GM12878 (cell line): ENCODE data around the gene YWHAH. TPM values are rescaled to one million over a fixed set of nuclear protein-coding genes. Genes with fewer than 3 reads are reported as not detected.

Source experiments
- BHLHE40 ChIP-seq, 2 experiments: fragments of 450-650 bp in 1 of 2; IDR thresholded peaks; 2 replicates each; pipeline ENCODE4 v1.6.1; 2011 to 2017; ENCODE audit warnings: low read depth in 2 of 2, borderline replicate concordance in 1 of 2, improper control_type of control experiment in 1 of 2, low read length in 1 of 2, mild to moderate bottlenecking in 1 of 2
- CHD2 ChIP-seq: IDR thresholded peaks from 2 replicates; pipeline ENCODE4 v1.6.1; 2011; ENCODE audit warnings: low read depth, low read length, improper control_type of control experiment, borderline replicate concordance
- CUX1 ChIP-seq: IDR thresholded peaks from 2 replicates; pipeline ENCODE4 v1.6.1; 2012; ENCODE audit warnings: improper control_type of control experiment, low read depth, low read length; ENCODE audit not compliant: insufficient replicate concordance
- DPF2 ChIP-seq: fragments of 450-650 bp; IDR thresholded peaks from 2 replicates; pipeline ENCODE4 v1.6.1; 2017; ENCODE audit warnings: mild to moderate bottlenecking
- EGR1 ChIP-seq, 2 experiments: IDR thresholded peaks; 1 replicate in 1 of 2; 2 replicates in 1 of 2; pipeline ENCODE4 v1.6.1; 2011 to 2012; ENCODE audit warnings: low read depth in 2 of 2, low read length in 2 of 2, borderline replicate concordance in 1 of 2, mild to moderate bottlenecking in 1 of 2, moderate library complexity in 1 of 2
- IKZF1 ChIP-seq: fragments of 450-650 bp; conservative IDR thresholded peaks from 2 replicates; pipeline ENCODE4 v1.6.1; 2017; ENCODE audit warnings: antibody characterized with exemption, mild to moderate bottlenecking
- MEF2B ChIP-seq: fragments of 450-650 bp; IDR thresholded peaks from 2 replicates; pipeline ENCODE4 v1.6.1; 2018; ENCODE audit warnings: mild to moderate bottlenecking, moderate library complexity; ENCODE audit not compliant: partially characterized antibody, poor library complexity, severe bottlenecking
- PAX5 ChIP-seq: IDR thresholded peaks from 2 replicates; pipeline ENCODE4 v1.6.1; 2011; ENCODE audit warnings: low read depth, low read length, borderline replicate concordance
- SMARCA5 ChIP-seq: fragments of 450-650 bp; IDR thresholded peaks from 2 replicates; pipeline ENCODE4 v1.6.1; 2017; ENCODE audit warnings: mild to moderate bottlenecking
- SREBF1 ChIP-seq: IDR thresholded peaks from 2 replicates; pipeline ENCODE4 v1.6.1; 2012; ENCODE audit warnings: mild to moderate bottlenecking, low read length
- TAF1 ChIP-seq: IDR thresholded peaks from 2 replicates; pipeline ENCODE4 v1.6.1; 2011; ENCODE audit warnings: mild to moderate bottlenecking, low read depth, low read length, borderline replicate concordance
- ZNF217 ChIP-seq: fragments of 450-650 bp; IDR thresholded peaks from 2 replicates; pipeline ENCODE4 v1.6.1; 2017; ENCODE audit warnings: antibody characterized with exemption, mild to moderate bottlenecking
- ZNF274 ChIP-seq: IDR thresholded peaks from one replicate; pipeline ENCODE4 v1.8.0; 2011; ENCODE audit not compliant: insufficient read length, insufficient read depth
- polyA plus RNA-seq, 11 experiments: library from polyadenylated mRNA; depleted of rRNA in 4 of 11; unstranded in 6 of 11; stranded (reverse) in 5 of 11; fragments of >200 nt; fragmentation: Nextera tagmentation in 4 of 11; fragmentation: Illumina TruSeq in 1 of 11; extraction: Ambion mirVana in 4 of 11; extraction: Trizol in 1 of 11; gene quantifications; 1 replicate in 1 of 11; 2 replicates in 10 of 11; pipeline versions ENCODE4 v1.2.1 to v1.2.3, GENCODE V29; 2011 to 2016; ENCODE audit warnings: inconsistent platforms in 2 of 11, missing spikeins in 2 of 11, low read depth in 1 of 11
- total RNA-seq, 4 experiments: library from RNA; depleted of rRNA in 3 of 4; stranded (reverse); fragments of >200 nt in 3 of 4; fragmentation: Illumina TruSeq in 1 of 4; extraction: Trizol in 1 of 4; gene quantifications; 2 replicates each; pipeline versions ENCODE4 v1.2.1 to v1.2.3, GENCODE V29; 2013 to 2021

The YWHAH gene
- total and polyA plus RNA-seq, 10 of the 15 experiments (the other 5 are each of a cell fraction or from before 2014, with no cell fraction given): 34.2 to 197 (median 115) TPM

- no peak for TF ChIP-seq CUX1
- TF ChIP-seq ZNF217: no peak
- no peak for TF ChIP-seq SREBF1
- peak; percentile 10 to 26; a peak in 1 of 4 replicates for TF ChIP-seq BHLHE40 (IDR thresholded peaks at IDR 0.05; ENCODE audit: borderline replicate concordance in 1 of 2, low read depth in 2 of 2, low read length in 1 of 2)
- TF ChIP-seq TAF1: no peak
- TF ChIP-seq MEF2B: no peak
- no peak for TF ChIP-seq PAX5
- 0 out of 2 replicates have a peak, but pooled peaks have one; percentile 20 for TF ChIP-seq DPF2
- TF ChIP-seq IKZF1: peak; percentile 10; the same call in 1 of the 2 replicates
- no peak for TF ChIP-seq ZNF274
- TF ChIP-seq SMARCA5: 0 out of 2 replicates have a peak, but pooled peaks have one; percentile 65
- no peak for TF ChIP-seq CHD2
- 0 out of 3 replicates have a peak, but pooled peaks of 1 of the 2 experiments have one; percentile 20 for TF ChIP-seq EGR1 (IDR thresholded peaks at IDR 0.05; ENCODE audit: borderline replicate concordance in 1 of 2, low read depth in 2 of 2, low read length in 2 of 2)
These were observed 26.4 kb downstream of the YWHAH start (continued) for GRCh38 chr22:31970490-31971444.
